ENCODE results near the gene DBNL.

Gene DBNL

DNA sequence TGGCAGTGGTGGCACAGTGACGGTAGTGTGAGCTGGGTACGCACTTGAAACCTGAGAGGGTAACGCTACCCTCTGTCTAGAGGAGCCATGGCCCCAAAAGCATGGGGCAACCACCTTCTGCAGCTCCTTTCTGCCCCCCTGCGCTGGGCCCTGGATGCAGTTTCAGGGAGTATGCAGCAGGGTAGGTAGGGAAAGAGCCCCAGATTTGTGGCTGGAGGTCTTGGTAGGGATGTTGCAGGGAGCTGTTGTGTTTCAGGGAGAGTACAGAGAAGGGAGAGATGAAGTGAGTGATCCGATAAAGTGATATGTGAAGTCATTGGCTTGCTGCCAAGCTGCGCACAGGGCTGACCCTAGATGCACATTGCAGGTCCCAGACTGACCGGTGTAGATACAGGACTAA lies 23.6 kb downstream of the DBNL start:
- TF ChIP-seq, protein P1, sequence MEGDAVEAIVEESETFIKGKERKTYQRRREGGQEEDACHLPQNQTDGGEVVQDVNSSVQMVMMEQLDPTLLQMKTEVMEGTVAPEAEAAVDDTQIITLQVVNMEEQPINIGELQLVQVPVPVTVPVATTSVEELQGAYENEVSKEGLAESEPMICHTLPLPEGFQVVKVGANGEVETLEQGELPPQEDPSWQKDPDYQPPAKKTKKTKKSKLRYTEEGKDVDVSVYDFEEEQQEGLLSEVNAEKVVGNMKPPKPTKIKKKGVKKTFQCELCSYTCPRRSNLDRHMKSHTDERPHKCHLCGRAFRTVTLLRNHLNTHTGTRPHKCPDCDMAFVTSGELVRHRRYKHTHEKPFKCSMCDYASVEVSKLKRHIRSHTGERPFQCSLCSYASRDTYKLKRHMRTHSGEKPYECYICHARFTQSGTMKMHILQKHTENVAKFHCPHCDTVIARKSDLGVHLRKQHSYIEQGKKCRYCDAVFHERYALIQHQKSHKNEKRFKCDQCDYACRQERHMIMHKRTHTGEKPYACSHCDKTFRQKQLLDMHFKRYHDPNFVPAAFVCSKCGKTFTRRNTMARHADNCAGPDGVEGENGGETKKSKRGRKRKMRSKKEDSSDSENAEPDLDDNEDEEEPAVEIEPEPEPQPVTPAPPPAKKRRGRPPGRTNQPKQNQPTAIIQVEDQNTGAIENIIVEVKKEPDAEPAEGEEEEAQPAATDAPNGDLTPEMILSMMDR (IDR thresholded peaks at IDR 0.05; ENCODE audit: low read depth, low read length, missing control alignments): no peak
- Histone ChIP-seq H3K27ac (no peak overlapping the region), H3K36me3 (replicated peaks) (peaks cover 2% of the 10 kb centered on the region), H3K4me3 (ENCODE audit: low read depth, low read length) (no peak overlapping the region), H3K27me3 (replicated peaks) (no peaks in the 10 kb centered on the region)
- in situ Hi-C loops (cut with HindIII; ENCODE audit: low pct_ligation_motif_present, low sequenced_read_pairs): no loop called here
- DNase-seq: no peak

DNA sequence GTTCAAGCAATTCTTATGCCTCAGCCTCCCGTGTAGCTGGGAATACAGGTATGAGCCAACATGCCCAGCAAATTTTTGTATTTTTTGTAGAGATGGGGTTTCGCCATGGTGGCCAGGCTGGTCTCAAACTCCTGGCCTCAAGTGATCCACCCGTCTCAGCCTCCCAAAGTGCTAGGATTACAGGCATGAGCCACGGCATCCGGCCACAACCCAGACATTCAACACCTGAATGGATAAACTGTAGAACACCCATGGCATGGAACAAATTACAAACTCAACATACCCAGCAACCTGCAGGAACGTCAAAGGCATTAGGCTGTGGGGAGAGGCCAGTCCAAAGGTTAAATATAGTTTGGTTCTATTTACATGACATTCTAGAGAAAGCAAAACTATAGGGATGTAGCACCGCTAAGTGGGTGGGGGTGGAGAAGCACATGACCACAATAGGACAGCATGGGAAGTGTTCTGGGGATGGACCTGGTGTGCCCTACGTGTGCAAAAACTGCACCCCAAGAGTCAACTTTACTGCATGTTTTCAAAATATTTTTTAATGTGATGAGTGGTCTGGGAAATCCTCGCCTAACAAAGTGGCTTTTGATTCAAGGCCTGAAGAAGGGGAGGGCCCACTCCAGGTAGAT lies 27.3 kb downstream of the DBNL start:
- no peak overlapping the region for H3K4me3 ChIP-seq (ENCODE audit: low read depth, low read length)
- H3K27me3 ChIP-seq (replicated peaks): no peaks in the 10 kb centered on the region
- H3K27ac ChIP-seq: no peak overlapping the region
- H3K36me3 ChIP-seq (replicated peaks): peaks cover 15% of the 10 kb centered on the region
- no peak for DNase-seq
- TF ChIP-seq, protein P1 (IDR thresholded peaks at IDR 0.05; ENCODE audit: low read depth, low read length, missing control alignments): no peak
- in situ Hi-C loops (cut with HindIII; ENCODE audit: low pct_ligation_motif_present, low sequenced_read_pairs): no loop called here

DNA sequence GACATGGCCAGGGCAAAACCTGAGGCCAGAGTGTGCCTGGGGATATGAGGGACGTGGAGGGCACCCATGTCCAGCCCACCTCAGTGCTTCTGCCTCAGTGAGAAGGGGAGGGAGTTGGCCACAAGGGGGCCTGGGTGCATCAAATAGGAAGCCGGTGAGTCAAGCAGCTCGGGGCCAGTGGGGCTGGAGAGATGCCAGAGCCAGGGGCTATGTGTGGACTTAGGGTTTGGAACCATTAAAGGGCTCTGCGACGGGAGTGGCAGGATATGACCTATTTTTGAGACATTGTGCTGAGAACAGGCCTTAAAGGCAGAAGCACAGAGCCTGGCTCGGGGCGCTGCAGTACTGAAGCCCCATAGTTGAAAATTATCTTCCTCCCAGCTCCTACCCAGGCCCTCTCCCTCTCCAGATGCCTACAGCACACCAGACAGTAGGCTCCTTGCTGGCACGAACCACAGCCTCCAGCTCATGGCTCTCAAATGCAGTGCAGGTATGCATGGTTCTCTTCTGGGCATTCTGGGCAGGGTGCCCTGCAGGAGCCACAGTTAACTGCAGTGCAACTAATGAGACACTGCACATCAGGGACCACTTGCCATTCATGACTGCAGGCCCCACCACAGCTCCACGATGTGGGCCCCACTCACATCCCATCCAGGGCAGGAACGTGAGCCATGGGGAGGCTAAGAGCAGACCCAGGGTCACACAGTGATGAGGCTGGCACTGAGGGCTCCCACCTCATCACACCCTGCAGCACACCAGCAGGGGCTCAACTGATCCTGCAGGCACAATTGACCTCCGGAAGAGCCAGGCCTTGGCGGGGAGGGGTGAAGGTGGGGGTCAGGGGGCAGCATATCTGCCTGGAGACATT lies 28.1 kb downstream of the DBNL start:
- TF ChIP-seq, protein P1 (IDR thresholded peaks at IDR 0.05; ENCODE audit: low read depth, low read length, missing control alignments): peak; percentile 96
- H3K27ac ChIP-seq: no peak overlapping the region
- in situ Hi-C loops (cut with HindIII; ENCODE audit: low pct_ligation_motif_present, low sequenced_read_pairs): no loop called here
- no peaks in the 10 kb centered on the region for H3K27me3 ChIP-seq (replicated peaks)
- peak; percentile 87 for DNase-seq
- H3K4me3 ChIP-seq (ENCODE audit: low read depth, low read length): no peak overlapping the region
- peaks cover 18% of the 10 kb centered on the region for H3K36me3 ChIP-seq (replicated peaks)

DNA sequence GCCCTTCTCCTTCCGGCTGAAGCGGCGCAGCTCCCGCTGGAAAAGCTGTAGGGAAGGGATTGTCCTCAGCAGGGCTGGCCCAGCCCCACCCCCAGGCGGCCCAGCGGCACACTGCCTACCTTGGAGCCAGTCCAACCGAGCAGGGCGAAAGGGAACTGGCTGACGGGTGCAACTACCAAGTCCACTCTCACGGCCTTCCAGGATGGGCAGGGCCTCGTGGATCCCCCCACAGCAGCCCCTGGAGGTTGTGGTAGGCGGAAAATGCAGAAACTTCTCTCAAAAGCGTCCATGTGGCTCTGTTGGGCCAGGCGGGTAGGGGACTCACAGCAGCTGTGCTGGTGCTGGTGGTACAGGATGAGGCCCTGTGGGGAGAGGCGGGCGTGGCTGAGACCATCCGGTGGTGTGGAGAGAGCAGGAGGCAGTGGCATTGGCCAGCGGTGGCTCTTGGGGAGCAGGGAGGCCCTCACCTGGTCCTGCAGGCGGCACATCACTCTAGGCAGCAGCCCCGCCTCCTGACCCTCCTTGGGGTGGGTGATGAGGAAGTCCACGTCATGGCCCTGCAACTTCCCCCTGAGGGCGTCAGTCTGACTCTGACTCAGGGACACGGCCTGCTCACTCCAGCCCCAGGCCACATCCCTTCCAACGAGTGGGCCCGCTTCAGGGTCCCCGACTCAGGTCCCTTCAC lies 29.3 kb downstream of the DBNL start:
- DNase-seq: peak; percentile 55
- in situ Hi-C loops (cut with HindIII; ENCODE audit: low pct_ligation_motif_present, low sequenced_read_pairs): no loop called here
- TF ChIP-seq, protein P1 (IDR thresholded peaks at IDR 0.05; ENCODE audit: low read depth, low read length, missing control alignments): no peak
- Histone ChIP-seq H3K36me3 (replicated peaks) (peaks cover 23% of the 10 kb centered on the region), H3K27ac (peak overlapping the region; percentile 35), H3K27me3 (replicated peaks) (no peaks in the 10 kb centered on the region), H3K4me3 (ENCODE audit: low read depth, low read length) (peak overlapping the region; percentile 1)

DNA sequence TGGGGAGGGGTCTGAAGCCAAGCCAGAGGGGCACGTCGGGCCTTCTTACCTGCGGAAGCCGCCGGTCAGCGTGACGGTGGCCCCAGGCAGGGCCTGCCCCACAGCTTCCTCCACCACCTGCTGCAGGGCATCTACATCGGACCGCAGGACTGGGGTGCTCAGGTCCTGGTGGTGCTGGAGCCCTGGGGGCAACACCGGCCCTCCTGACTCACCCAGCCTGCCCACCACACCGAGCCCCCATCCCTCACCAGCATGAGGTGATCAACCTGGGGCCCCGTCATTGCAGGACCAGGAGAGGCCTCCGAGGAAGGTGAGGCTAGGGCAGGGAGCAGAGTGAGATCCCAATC lies 29.8 kb downstream of the DBNL start:
- no peak for DNase-seq
- no peaks in the 10 kb centered on the region for H3K27me3 ChIP-seq (replicated peaks)
- in situ Hi-C loops (cut with HindIII; ENCODE audit: low pct_ligation_motif_present, low sequenced_read_pairs): no loop called here
- TF ChIP-seq, protein P1 (IDR thresholded peaks at IDR 0.05; ENCODE audit: low read depth, low read length, missing control alignments): no peak
- H3K27ac ChIP-seq: peak overlapping the region; percentile 35
- H3K36me3 ChIP-seq (replicated peaks): peaks cover 23% of the 10 kb centered on the region
- H3K4me3 ChIP-seq (ENCODE audit: low read depth, low read length): no peak overlapping the region

Measured in brain microvascular endothelial cell (primary cell).